Stimulated activated CD4-positive, alpha-beta T cell treated with anti-CD3 and anti-CD28 coated beads, Interleukin-1b, Interleukin-23, amount 100 ng/mL, for 4 hours (primary cell): ENCODE measurements around the gene PNPLA7.

Experiments
- DNase-seq, 2 donors: peaks; one replicate each; pipeline ENCODE4 v3.0.0-alpha.2; 2020; ENCODE audit warnings: low read depth in 2 of 2

The PNPLA7 gene

DNA sequence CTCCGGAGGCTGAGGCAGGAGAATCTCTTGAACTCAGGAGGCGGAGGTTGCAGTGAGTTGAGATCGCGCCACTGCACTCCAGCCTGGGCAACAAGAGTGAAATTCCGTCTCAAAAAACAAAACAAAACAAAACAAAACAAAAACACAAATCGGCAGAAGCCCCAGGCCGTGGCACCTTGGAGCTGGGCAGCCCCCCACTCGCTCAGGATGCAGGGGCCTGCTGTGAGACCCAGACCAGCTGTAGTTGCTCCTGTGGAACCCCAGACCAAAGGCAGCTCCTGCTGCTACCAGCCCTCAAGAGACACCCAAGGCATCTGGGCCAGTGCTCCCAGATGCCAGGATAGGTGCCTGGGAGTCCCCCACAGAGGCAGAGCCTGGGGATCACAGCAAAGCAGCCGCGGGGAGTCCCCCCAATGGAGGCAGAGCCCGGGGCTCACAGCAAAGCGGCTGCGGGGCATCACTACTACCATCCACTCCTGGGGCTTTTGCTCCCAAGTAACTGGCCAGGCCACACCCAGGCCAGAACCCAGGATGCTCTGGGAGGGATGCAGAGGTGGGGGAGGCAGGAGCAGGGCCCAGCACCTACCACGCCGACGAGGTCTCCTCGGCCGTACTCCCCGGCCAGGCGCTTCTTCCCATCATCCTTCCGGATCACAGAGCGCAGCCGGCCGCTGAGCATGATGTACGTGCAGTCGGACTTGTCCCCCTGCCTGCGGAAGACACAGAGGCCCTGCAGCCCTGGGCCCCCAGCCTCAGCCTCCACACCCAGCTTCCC, 53.4 kb downstream of the PNPLA7 start:
- DNase-seq = no peak

DNA sequence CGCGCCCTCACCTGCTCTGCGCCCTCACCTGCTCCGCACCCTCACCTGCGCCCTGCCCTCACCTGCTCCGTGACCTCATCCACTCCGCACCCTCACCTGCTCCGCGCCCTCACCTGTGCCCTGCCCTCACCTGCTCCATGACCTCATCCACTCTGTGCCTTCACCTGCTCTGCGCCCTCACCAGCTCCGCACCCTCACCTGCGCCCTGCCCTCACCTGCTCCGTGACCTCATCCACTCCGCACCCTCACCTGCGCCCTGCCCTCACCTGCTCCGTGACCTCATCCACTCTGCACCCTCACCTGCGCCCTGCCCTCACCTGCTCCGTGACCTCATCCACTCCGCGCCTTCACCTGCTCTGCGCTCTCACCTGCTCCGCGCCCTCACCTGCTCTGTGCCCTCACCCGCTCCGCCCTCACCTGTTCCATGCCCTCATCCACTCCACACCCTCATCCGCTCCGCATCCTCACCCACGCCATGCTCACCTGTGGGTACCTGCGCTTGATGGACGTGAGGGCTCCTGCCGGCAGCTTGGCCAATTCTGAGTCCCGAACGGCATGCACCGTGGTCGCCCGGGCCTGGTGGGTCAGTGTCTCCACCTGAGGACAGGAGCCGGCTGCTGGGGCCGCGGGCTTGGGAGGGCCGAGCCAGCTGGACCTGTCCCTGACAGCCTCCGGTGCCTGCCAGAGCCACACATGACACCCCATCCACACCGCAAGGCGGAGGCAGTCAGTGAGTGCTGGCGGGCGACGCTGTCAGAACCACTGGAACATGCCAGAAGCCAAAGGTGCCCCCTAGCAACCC, 55.5 kb downstream of the PNPLA7 start:
- DNase-seq = no peak

DNA sequence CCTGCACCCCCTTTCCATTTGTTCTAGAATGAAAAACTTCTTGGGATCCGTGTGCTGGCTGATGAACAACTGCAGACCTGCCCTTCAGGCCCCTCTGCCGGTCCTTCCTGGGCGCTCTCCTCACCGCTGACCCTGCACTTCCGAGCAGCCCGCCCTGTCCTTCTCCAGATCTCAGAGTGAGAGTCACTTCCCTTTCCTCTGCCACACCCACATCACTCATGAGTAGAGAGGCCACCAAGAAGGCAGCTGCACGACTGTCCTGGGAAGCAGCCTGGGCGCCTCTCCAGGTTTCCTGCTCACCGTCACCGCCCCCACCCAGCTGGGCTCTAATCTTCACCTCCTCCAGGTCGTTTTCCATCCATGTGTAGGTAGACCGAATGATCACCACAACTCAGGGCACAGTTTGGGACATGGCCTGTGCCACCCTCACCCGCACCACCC, 56.1 kb downstream of the PNPLA7 start:
- no peak for DNase-seq

DNA sequence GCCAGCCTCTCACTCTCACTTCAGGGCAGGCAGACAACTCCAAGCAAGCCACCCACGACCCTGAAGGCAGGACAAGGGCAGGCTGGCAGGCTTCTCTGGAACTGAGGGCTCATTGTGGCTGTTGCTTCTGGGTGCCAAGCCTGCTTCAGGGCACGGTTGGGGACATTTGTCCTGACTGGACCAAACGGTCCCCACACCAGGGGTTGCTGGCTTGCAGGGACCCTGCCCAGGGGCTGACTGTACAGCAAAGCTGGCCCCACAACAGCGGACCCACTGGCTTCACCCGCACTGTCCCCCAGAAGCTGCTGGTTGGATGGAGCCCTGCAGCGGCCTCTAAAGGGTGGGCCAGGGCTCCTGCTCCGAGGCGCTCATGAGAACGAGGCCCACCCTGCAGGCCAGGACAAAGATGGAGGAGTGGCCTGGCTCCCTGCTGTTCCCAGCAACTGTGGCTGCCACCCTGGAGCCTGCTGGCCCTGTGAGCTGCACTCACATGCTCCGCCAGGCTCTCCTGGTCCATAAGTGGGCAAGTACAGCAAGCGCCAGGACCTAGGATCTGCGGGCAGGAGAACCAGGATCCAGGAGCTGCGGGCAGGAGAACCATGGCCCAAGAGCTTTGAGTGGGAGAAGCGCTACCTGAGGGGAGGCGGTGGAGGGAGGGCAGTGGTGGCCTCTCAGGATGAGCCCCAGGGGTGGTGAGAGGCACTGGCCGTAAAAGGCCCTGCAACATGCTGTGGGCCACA, 56.7 kb downstream of the PNPLA7 start:
- no peak for DNase-seq

DNA sequence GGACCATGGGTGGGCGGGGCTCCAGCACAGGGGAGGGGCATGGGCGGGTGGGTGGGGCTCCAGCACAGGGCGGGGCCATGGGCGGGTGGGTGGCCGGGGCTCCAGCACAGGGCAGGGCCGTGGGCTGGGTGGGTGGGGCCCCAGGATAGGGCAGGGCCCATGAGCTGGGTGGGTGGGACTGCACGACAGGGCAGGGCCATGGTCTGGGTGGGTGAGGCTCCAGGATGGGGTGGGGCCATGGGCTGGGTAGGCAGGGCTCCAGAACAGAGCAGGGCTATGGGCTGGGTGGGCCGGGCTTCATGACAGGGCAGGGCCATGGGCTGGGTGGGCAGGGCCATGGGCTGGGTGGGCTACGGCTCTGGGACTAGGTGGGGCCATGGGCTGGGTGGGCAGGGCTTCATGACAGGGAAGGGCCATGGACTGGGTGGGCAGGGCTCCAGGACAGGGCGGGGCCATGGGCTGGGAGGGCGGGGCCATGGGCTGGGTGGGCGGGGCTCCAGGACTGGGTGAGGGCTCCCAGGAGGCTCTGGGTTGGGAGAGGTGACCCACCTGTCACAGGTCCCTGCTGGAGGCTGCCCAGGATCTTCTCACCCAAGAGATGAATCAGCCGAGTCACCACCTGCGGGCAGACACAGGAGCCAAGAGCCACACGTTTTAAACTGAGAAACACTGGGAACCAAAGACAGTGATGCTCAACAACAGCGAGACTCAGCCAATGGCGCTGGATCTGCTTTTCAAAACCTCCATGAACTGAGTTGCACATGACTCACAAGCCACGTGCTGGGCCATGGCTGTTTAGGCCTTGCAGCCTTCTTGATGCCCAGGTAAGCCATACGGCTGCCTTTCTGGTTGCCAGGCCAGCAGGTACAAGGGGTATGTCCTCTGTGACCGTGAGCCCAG, 57.5 kb downstream of the PNPLA7 start:
- DNase-seq = peak in 1 of 2 donors; percentile 15

DNA sequence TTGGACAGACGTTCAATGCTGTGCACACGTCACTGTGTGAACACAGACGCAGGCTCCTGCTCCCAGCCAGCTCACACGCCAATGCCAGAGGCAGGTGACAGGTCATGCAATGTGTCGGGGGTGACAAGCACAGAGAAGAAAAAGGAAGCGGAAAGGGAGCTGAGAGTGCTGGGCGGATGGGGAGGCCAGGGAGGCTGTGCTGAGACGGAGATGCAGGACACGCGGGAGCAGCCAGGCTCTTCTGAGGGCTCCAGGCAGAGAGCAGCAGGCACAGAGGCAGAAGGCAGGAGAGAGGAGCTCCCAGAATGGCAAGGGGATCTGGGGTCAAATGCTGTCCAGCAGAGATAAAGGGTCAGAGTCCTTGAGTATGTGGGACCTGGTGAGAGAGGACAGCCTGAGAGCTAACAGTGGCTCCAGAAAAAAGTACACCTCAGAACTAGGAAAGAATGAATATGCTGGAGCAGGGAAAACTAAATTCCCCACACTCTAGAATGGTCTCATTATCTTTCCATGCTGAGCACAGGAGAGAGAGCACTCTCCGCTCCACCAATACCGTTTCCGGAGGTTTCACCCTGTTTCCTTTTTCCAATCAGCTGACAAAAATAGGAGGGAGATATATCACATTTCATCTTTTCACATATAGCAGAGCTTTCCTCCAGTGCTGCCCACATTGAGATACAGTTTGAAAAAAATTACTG, 58.3 kb downstream of the PNPLA7 start:
- no peak for DNase-seq

DNA sequence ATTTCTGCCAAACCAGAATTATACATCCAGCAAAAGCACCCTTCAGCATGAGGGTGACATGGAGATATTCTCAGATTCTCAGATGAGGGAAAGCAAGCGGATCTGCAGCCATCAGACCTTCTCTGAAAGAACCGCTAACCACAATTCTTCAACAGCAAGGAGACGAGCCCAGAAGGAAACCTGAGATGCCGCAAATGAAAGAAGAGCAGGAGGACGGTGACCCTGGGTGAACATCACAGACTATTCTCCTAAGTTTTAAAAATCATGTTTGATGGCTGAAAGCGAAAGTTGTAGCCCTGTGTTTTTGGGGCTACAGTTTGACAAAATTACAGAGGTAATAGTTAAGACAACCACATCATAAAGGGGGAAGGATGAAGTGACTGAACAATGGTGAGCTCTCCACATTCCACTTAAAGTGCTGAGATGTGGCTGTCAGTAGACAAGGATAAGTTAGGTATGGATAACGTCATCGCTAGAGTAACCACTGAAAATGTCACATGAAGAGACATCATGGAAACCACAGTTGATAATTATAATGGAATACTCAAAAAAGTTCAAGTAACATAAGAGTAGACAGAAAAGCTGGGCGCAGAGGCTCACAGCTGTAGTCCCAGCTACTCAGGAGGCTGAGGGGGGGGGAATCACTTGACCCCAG, 59.5 kb downstream of the PNPLA7 start:
- DNase-seq = no peak

DNA sequence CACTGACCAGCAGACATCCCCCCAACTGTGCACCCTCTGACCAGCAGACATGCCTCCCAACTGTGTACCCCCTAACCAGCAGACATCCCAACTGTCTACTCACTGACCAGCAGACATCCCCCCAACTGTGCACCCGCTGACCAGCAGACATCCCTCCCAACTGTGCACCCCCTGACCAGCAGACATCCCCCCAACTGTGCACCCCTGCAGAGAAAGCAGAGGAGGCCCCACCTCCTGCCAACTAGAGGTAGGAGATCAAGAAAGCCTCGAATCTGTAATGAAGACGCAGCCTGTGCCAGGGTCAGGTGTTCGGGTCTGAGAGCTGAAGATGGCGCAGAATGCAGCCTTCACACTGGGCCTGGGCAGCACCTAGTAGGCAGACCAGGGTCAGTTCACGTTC, 61.3 kb downstream of the PNPLA7 start:
- DNase-seq = no peak

DNA sequence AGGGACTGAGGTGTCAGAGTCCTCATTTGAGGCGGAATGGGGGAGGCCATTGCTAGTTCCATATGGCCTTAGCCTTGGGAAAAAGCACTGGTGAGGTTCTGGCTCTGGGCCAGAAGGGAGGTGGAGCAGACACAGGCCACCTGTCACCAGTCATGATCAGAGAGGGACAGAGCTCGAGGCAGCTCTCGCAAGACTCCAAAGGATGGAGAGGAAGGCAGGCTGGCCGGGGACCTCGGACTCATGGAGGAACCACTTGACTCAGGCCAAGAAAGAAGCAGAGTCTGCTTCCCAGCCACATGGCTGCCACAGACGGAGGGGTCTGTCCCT, 61.9 kb downstream of the PNPLA7 start:
- DNase-seq = no peak

DNA sequence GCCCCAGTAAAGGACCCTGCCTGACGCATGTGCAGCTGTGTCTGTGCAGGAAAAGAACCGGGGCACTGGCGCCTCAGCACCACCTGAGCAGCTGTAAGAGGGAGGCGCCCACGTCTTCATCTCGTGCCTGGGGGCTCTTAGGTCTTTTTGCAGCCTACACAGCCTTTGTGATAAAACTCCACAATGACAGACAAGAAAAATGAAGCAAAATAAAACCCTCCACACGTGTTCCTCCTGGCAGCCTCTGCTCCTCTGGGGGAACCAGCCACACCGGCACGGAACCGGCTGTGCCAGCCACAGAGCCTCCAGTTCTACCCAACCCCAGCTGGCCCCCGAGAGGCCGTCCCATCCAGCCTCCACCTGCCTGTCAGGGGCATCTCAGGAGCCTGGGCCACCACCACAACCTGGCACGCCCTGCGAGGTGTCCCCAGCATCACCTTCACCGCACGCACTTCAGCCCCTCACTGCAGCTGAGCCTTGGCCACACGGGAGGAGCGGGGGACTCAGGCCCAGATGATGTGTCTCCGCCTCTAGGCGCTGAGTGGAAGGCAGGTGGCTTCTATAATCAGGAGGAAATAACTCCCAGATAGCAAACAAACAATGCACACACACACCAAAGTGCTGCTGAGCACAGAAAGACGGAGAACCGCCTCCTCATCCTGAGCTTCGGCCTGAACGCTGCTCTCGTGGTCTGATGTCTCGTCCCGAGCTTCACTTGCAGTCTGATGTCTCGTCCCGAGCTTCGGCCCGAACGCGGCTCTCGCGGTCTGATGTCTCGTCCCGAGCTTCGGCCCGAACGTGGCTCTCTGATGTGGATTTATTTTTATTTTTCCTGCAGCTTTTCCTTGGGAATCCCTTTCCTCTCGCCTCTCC, 62.5 kb downstream of the PNPLA7 start:
- DNase-seq = no peak

DNA sequence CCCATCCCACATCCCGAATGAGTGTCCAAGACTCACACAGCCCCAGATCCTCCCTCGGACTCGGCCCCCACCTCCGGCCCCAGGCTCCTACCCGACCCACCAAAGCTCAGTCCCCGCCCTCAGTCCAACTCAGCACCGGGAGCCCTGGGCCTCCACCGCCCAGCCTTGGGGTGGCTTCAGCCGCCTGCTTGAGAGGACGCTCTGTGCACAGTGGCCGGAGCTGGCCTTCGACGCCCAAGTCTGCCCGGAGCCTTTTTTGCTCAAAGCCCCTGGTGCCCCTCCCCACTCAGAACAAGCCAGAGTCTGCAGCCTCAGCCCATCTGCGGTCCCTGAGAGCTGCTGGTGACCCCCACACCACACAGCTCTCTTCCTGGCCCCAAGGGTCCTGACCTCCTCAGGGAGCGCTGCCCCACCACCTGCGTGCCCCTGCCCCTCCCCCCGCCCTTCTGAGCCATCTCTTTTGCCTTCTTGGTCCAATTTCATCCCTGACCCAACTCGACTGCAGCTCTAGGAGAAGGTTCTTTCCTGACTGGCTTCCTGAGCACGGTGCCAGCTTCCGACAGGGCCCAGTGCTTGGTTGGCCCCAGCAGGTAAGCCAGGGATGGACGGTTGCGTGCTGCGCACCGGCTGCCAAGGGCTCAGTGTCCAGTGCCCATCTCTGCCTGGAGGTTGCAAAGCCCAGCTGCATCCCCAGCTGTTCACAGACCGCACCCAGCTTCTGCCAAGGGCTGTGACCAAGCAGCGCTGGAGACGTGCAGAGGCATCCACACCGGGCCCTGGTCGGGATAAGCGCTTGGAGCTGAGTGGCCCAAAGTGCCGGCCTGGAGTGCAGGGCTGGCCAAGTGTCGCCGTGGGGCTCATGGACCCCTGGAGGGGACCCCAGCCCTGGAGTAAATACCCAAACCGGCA, 63.4 kb downstream of the PNPLA7 start:
- no peak for DNase-seq

DNA sequence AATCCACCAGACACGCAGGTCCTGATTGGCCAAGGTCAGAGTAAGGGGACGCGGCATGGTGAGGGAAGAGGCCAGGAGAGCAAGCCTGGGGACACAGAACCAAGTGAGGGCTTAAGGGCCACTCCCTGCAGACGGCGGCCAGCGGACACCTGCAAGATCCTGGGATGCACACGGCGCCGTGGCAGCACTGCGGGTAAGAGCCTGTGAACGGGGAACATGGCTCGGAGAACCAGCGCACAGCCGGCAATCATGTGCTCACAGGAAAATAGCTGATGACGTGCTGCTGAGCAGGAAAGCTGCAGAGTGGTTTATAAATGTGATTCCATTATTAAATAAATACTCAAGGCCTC, 64.1 kb downstream of the PNPLA7 start:
- no peak for DNase-seq

DNA sequence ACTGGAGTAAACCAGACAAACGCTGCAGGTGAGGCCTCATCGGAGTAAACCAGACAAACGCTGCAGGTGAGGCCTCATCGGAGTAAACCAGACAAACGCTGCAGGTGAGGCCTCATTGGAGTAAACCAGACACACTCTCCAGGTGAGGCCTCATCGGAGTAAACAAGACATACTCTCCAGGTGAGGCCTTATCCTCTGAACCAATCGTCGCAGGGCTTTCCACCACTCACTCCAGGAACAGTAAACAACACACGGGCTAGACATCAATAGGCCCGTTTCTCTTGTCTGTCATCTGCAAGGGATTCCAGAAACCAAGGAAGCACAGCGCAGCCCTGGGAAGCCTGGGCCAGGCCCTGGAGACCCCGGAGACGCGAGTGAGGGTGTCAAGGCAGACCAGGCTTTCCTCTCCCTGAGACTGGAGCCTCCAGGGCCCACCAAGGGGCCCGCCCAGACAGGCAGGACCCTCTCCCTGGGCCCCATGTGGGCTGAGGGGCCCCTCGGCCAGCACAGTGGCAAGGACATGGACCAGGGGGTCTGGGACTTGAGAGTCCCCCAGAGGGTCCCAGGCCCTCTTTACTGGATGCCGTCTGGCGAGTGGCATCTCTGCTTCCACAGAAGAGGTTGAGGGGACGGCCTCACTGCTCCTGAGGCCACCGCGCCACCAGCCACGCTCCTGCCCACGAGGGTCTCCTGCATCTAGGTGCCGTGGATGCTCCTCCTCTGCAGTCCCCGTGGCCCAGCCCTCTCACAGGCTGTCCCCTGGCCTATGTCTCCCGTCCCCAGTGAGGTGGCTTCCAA, 64.7 kb downstream of the PNPLA7 start:
- no peak for DNase-seq

DNA sequence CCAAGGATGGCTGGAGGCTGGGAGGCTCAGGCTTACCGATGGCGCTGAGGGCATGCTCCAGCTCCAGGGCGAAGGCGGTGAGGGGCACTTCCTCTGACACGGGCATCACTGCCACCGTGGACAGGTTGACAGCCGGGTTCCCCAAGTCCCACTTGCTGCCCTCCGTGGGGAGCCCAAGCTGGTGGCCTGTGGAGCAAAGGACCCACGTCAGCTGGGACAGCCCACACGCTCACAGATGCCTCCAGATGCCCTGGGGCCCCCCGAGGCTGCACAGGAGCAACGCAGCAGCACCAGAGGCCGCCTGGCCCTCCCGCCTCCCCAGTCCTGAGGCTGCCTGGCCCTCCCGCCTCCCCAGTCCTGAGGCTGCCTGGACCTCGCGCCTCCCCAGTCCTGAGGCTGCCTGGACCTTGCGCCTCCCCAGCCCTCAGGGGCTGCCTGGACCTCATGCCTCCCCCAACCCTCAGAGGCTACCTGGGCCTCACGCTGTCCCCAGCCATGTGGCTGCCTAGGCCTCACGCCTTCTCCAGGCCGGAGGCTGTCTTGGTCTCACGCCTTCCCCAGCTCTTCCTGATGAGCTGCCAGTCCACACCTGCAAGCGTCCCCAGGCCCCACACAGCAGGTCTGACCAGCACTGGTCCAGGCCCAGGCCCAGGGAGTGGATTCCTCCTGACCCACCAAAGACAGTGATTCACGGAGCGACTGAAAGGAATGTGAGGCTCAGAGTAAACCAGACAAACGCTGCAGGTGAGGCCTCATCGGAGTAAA, 65.5 kb downstream of the PNPLA7 start:
- no peak for DNase-seq

DNA sequence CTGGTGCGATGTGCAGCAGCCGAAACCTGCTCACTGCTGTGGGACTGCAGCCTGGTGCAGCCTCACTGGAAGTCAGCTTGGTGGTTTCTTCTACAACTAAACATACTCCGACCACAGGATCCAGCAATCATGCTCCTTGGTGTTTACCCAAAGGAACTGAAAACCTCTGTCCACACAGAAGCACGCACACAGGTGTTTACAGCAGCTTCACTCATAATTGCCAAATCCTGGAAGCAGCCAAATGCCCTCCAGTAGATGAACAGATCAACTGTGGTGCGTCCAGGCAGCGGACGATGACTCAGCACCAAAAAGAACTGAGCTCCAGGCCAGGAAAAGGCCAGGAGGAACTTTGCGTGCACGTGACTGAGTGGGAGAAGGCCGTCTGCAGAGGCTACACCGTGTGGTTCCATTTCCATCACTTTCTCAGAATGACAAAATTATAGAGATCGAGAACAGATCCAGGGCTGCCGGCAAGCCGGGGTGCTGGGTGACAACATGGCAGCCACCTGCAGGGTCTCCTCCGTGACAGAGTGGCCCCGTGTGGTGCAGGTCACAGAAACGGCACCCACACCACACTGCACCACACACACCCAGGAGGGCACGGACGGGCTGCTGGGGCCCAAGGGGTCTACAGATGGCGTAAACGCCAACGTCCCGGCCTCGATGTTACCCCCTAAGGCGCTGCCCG, 68.0 kb downstream of the PNPLA7 start:
- DNase-seq = no peak
